Activated naive CD4-positive, alpha-beta T cell treated with anti-CD3 and anti-CD28 coated beads, Interleukin-2, amount 50 U/mL, for 72 hours (primary cell): ENCODE measurements around the gene VIL1. TPM values are rescaled to one million over a fixed set of nuclear protein-coding genes. Genes with fewer than 3 reads are reported as not detected.

Experiments
- ATAC-seq, 2 donors: fragments of 150-1000 bp; cut with Tn5 transposase; 2 replicates each; pipeline ENCODE4 v1.10.0; 2021; ENCODE audit warnings: mild to moderate bottlenecking in 2 of 2, moderate library complexity in 2 of 2
- DNase-seq, 2 donors: peaks; one replicate each; pipeline ENCODE4 v3.0.0; 2021 to 2022; ENCODE audit warnings: low spot score in 2 of 2
- H3K27ac Mint-ChIP-seq, 2 donors: one replicate each; pipeline ENCODE4 v1.8.0; 2022; ENCODE audit warnings: mild to moderate bottlenecking in 2 of 2, mixed read lengths in 2 of 2
- H3K36me3 Mint-ChIP-seq, 2 donors: one replicate each; pipeline ENCODE4 v1.8.0; 2022; ENCODE audit warnings: mixed read lengths in 2 of 2
- H3K9me3 Mint-ChIP-seq, 2 donors: one replicate each; pipeline ENCODE4 v1.8.0; 2022; ENCODE audit warnings: mixed read lengths in 2 of 2
- total RNA-seq, 2 donors: library from RNA; stranded (reverse); gene quantifications; one replicate each; pipeline ENCODE4 v1.2.3, GENCODE V29; 2022

VIL1 gene
- total RNA-seq, 2 donors from 2014 or later, result not detected

GRCh38 chr2:218501665-218502064 is 82.7 kb downstream of the VIL1 start:
- ATAC-seq (no peak), DNase-seq (no peak)
- Mint-ChIP-seq H3K36me3 (peaks cover 6 to 32% of the 10 kb centered on the region in 2 donors), H3K27ac (peak overlapping the region in 1 of 2 donors; percentile 4), H3K9me3 (no peaks in the 10 kb centered on the region)

Other genes starting within 250 kb of the VIL1 start
- 100 to 1,000 TPM; 567 to 656 TPM for gene ARPC2, start 201.9 kb upstream of the VIL1 start, total RNA-seq
- under 1 TPM; 0.46 to 0.88 TPM for gene GPBAR1, start 158.1 kb upstream of the VIL1 start, total RNA-seq
- 10 to 100 TPM; 67.7 to 68.4 TPM for gene AAMP, start 149.0 kb upstream of the VIL1 start, total RNA-seq
- 10 to 100 TPM; 25.1 to 30.4 TPM for gene PNKD, start 148.6 kb upstream of the VIL1 start, total RNA-seq
- gene TMBIM1, start 126.6 kb upstream of the VIL1 start, total RNA-seq, result 10 to 100 TPM; 46.1 to 47.5 TPM
- gene CATIP, start 62.3 kb upstream of the VIL1 start, total RNA-seq, result not detected
- not detected for gene SLC11A1, start 36.9 kb upstream of the VIL1 start, total RNA-seq
- gene CTDSP1, start 19.3 kb upstream of the VIL1 start, total RNA-seq, result 10 to 100 TPM in 1 of 2 donors, 1 to 10 TPM in 1; 8.1 to 86.8 TPM
- 10 to 100 TPM; 54.0 to 65.5 TPM for gene USP37, start 149.2 kb downstream of the VIL1 start, total RNA-seq
- gene CNOT9, start 149.7 kb downstream of the VIL1 start, total RNA-seq, result 100 to 1,000 TPM in 1 of 2 donors, 10 to 100 TPM in 1; 71.4 to 100 TPM
- gene PLCD4, start 188.8 kb downstream of the VIL1 start, total RNA-seq, result under 1 TPM; 0.36 to 0.43 TPM
- 10 to 100 TPM; 24.8 to 34.6 TPM for gene ZNF142, start 240.5 kb downstream of the VIL1 start, total RNA-seq
- gene BCS1L, start 240.6 kb downstream of the VIL1 start, total RNA-seq, result 10 to 100 TPM; 15.8 to 71.9 TPM